ENCODE data around the gene FASTKD1.

The FASTKD1 gene

DNA sequence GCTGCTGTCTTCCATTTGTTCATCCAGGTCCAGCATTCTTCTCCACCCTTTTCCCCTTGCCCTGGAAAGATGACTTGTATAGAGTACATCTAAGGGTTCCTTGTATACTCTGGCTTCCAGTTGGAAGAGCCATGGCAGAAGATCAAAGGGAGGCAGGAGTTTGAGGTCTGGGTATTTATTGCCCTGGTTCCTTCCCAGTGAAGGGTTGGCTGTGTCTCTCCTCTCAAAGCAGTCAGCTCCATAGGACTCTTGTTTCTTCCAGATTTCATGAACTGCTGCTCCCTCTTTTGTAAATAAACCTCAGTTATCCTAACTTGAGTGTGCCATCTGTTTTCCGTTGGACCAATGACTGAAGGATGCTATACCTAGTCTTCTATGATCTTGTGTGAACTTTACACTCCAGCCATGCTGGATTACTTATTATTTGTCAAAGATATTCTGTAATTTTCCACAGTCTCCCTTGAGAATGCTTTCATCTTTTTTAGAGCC, 88.0 kb downstream of the FASTKD1 start:
- Histone ChIP-seq H3K27me3 (ENCODE audit: insufficient read depth, low read length) (no peaks in the 10 kb centered on the region), H3K4me3 (ENCODE audit: low read length) (no peak overlapping the region), H3K9me3 (ENCODE audit: low read length) (peaks cover 2% of the 10 kb centered on the region), H2AFZ (ENCODE audit: low read depth, low read length) (no peak overlapping the region), H3K36me3 (ENCODE audit: insufficient read depth, low read length) (peaks cover 24% of the 10 kb centered on the region), H3K4me1 (ENCODE audit: insufficient read depth, low read length) (no peaks in the 10 kb centered on the region)

DNA sequence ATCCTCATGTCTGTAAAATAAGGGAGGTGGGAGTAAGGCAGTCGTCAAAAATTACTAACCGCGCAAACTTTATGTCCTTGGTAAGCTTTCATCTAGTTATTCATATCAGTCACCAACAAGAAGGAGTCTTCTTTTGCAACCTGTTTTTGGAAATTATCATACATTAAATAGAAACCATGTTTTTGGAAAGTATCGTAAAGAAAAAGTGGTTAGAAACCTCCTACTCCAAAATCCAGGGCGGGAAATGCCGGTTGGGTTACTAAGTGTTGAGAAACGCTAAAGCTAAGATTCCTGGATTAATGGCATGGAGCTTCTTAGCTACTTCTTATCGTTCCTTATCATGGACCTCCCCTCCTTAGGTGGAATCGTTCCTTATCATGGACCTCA, 93.6 kb downstream of the FASTKD1 start:
- Histone ChIP-seq H3K4me1 (ENCODE audit: insufficient read depth, low read length) (peaks cover 7% of the 10 kb centered on the region), H3K4me3 (ENCODE audit: low read length) (peak overlapping the region; percentile 50), H3K9me3 (ENCODE audit: low read length) (no peaks in the 10 kb centered on the region), H2AFZ (ENCODE audit: low read depth, low read length) (peak overlapping the region; percentile 75), H3K27me3 (ENCODE audit: insufficient read depth, low read length) (no peaks in the 10 kb centered on the region), H3K36me3 (ENCODE audit: insufficient read depth, low read length) (peaks cover 15% of the 10 kb centered on the region)

All from neuron (in vitro differentiated cells).